ENCODE data around the gene TNPO1. TPM values are rescaled to one million over a fixed set of nuclear protein-coding genes. Genes with fewer than 3 reads are reported as not detected.

Gene TNPO1
- total and polyA plus RNA-seq, 4 donors = 5.7 to 95.8 (median 29.2) TPM

GRCh38 chr5:72784129-72784528 lies 32.3 kb upstream of the TNPO1 start:
- Histone ChIP-seq H3K9me3 (ENCODE audit: control insufficient read depth in 4 of 4, low read length in 3 of 4) (peaks cover 0 to 1% (median 0%) of the 10 kb centered on the region in 4 donors), H3K27ac (ENCODE audit: low read depth in 1 of 2, low read length in 2 of 2) (no peak overlapping the region), H3K27me3 (ENCODE audit: control insufficient read depth in 4 of 4, insufficient read depth in 4 of 4, low read length in 3 of 4) (no peaks in the 10 kb centered on the region), H3K9ac (ENCODE audit: low read depth in 1 of 2, low read length in 2 of 2) (no peak overlapping the region), H3K36me3 (ENCODE audit: control insufficient read depth in 4 of 4, insufficient read depth in 3 of 4, low read depth in 1 of 4, low read length in 3 of 4) (no peaks in the 10 kb centered on the region), H3K4me1 (ENCODE audit: control insufficient read depth in 4 of 4, insufficient read depth in 4 of 4, low read length in 3 of 4) (no peaks in the 10 kb centered on the region), H3K4me3 (ENCODE audit: low read depth in 1 of 3, low read length in 3 of 3) (no peak overlapping the region)
- TF ChIP-seq HNF4A (conservative IDR thresholded peaks at IDR 0.05) (no peak), FOXA1 (IDR thresholded peaks at IDR 0.05) (no peak), EGR1 (IDR thresholded peaks at IDR 0.05; ENCODE audit: low read depth in 2 of 2) (no peak), GABPA (IDR thresholded peaks at IDR 0.05 in 1 of 2, conservative IDR thresholded peaks at IDR 0.05 in 1 of 2) (no peak), RXRA (IDR thresholded peaks at IDR 0.05) (no peak), YY1 (IDR thresholded peaks at IDR 0.05) (no peak), FOXA2 (IDR thresholded peaks at IDR 0.05) (no peak), NR2F2 (IDR thresholded peaks at IDR 0.05) (no peak), JUND (IDR thresholded peaks at IDR 0.05) (no peak), RAD21 (IDR thresholded peaks at IDR 0.05) (no peak), SP1 (IDR thresholded peaks at IDR 0.05) (no peak), ATF3 (IDR thresholded peaks at IDR 0.05) (no peak), REST (IDR thresholded peaks at IDR 0.05) (no peak), ZBTB33 (IDR thresholded peaks at IDR 0.05) (no peak)
- TF ChIP-seq, protein P1, sequence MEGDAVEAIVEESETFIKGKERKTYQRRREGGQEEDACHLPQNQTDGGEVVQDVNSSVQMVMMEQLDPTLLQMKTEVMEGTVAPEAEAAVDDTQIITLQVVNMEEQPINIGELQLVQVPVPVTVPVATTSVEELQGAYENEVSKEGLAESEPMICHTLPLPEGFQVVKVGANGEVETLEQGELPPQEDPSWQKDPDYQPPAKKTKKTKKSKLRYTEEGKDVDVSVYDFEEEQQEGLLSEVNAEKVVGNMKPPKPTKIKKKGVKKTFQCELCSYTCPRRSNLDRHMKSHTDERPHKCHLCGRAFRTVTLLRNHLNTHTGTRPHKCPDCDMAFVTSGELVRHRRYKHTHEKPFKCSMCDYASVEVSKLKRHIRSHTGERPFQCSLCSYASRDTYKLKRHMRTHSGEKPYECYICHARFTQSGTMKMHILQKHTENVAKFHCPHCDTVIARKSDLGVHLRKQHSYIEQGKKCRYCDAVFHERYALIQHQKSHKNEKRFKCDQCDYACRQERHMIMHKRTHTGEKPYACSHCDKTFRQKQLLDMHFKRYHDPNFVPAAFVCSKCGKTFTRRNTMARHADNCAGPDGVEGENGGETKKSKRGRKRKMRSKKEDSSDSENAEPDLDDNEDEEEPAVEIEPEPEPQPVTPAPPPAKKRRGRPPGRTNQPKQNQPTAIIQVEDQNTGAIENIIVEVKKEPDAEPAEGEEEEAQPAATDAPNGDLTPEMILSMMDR (IDR thresholded peaks at IDR 0.05; ENCODE audit: low read depth, low read length, missing input control) = no peak
- no peak for DNase-seq (ENCODE audit: low spot score)
- WGBS = 100% methylated on average over 1 of the region's 1 CpG

- H3K27ac ChIP-seq (ENCODE audit: low read depth in 1 of 2, low read length in 2 of 2) = no peak overlapping the region
- TF ChIP-seq FOXA1 (IDR thresholded peaks at IDR 0.05) = no peak
- no peak for TF ChIP-seq ZBTB33 (IDR thresholded peaks at IDR 0.05)
- no peak for TF ChIP-seq EGR1 (IDR thresholded peaks at IDR 0.05; ENCODE audit: low read depth in 2 of 2)
- TF ChIP-seq ATF3 (IDR thresholded peaks at IDR 0.05) = no peak
- no peak for TF ChIP-seq RXRA (IDR thresholded peaks at IDR 0.05)
- no peak for TF ChIP-seq HNF4G (IDR thresholded peaks at IDR 0.05)
- TF ChIP-seq JUND (IDR thresholded peaks at IDR 0.05) = no peak
- TF ChIP-seq YY1 (IDR thresholded peaks at IDR 0.05) = no peak
- TF ChIP-seq, protein P1 (IDR thresholded peaks at IDR 0.05; ENCODE audit: low read depth, low read length, missing input control) = no peak
- TF ChIP-seq SP1 (IDR thresholded peaks at IDR 0.05) = no peak
- TF ChIP-seq TAF1 (conservative IDR thresholded peaks at IDR 0.05) = no peak
- no peak for TF ChIP-seq GABPA (IDR thresholded peaks at IDR 0.05 in 1 of 2, conservative IDR thresholded peaks at IDR 0.05 in 1 of 2)
- no peak for TF ChIP-seq HNF4A (conservative IDR thresholded peaks at IDR 0.05)
- H3K9ac ChIP-seq (ENCODE audit: low read depth in 1 of 2, low read length in 2 of 2) = no peak overlapping the region
- no peaks in the 10 kb centered on the region for H3K36me3 ChIP-seq (ENCODE audit: control insufficient read depth in 4 of 4, insufficient read depth in 3 of 4, low read depth in 1 of 4, low read length in 3 of 4)
- DNase-seq (ENCODE audit: low spot score) = no peak
- H3K27me3 ChIP-seq (ENCODE audit: control insufficient read depth in 4 of 4, insufficient read depth in 4 of 4, low read length in 3 of 4) = no peaks in the 10 kb centered on the region
- peaks cover 0 to 3% (median 0%) of the 10 kb centered on the region in 4 donors for H3K4me1 ChIP-seq (ENCODE audit: control insufficient read depth in 4 of 4, insufficient read depth in 4 of 4, low read length in 3 of 4)
- no peaks in the 10 kb centered on the region for H3K9me3 ChIP-seq (ENCODE audit: control insufficient read depth in 4 of 4, low read length in 3 of 4)
- no peak overlapping the region for H3K4me3 ChIP-seq (ENCODE audit: low read depth in 1 of 3, low read length in 3 of 3)
Measured at GRCh38 chr5:72785801-72786200, 30.7 kb upstream of the TNPO1 start.
